GM12875 (cell line): ENCODE results near the gene DENND5B.

ENCODE experiments used
- H3K4me3 ChIP-seq: one replicate; pipeline ENCODE4 v1.5.1; 2011; ENCODE audit warnings: low read depth, low read length, control low read depth
- TF ChIP-seq, protein P1 (sequence below): IDR thresholded peaks from 2 replicates; pipeline ENCODE4 v1.5.1; 2011; ENCODE audit warnings: low read depth, mild to moderate bottlenecking, control low read depth, inconsistent platforms, low read length, moderate library complexity, borderline replicate concordance; ENCODE audit not compliant: insufficient read depth

Gene DENND5B

DNA sequence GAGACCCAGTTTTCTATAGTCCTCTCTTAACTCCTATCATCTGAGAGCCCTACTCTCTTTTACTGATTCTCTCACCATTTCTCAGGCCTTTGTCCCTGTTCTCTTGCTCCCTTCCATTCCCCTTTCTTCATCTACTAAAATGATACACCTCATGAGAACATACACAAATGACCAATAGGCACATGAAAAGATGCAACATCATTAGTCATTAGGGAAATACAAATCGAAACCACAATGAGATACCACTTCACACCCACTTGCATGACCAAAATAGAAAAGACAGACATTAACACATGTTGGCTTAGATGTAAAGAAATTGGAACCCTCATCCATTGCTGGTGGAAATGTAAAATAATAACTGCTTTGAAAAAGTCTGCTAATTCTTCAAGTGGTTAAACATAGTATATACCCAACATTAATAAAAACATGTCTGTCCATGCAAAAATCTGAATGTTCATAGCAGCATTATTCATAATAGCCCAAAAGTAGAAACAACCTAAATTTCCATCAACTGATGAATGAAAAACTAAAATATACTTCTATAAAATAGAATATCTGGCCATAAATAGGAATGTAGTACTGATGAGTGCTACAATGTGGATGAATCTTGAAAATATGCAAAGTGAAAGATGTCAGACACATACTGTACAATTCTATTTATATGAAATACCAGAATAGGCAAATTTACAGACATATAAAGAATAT, 66.0 kb downstream of the DENND5B start:
- H3K4me3 ChIP-seq = no peak overlapping the region
- TF ChIP-seq, protein P1, sequence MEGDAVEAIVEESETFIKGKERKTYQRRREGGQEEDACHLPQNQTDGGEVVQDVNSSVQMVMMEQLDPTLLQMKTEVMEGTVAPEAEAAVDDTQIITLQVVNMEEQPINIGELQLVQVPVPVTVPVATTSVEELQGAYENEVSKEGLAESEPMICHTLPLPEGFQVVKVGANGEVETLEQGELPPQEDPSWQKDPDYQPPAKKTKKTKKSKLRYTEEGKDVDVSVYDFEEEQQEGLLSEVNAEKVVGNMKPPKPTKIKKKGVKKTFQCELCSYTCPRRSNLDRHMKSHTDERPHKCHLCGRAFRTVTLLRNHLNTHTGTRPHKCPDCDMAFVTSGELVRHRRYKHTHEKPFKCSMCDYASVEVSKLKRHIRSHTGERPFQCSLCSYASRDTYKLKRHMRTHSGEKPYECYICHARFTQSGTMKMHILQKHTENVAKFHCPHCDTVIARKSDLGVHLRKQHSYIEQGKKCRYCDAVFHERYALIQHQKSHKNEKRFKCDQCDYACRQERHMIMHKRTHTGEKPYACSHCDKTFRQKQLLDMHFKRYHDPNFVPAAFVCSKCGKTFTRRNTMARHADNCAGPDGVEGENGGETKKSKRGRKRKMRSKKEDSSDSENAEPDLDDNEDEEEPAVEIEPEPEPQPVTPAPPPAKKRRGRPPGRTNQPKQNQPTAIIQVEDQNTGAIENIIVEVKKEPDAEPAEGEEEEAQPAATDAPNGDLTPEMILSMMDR = no peak

GRCh38 chr12:31523306-31523705, 67.6 kb downstream of the DENND5B start:
- no peak overlapping the region for H3K4me3 ChIP-seq
- TF ChIP-seq, protein P1 = no peak

DNA sequence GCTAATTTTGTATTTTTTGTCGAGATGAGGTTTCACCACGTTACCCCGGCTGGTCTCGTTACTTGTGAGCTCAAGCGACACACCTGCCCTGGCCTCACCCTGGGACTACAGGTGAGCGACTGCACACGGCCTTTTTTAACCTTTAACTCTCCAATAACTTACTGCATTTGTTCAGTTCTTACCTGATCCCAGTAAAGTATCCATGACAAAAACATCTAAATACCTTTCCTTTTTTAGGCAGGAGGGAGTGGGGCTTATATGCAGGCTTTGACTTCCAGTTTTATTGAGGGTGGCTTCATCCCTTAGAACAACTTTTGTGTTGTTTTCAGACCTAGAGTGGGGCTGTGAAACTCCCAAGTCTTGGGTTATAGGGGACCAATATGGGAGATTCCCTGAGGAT, 68.3 kb downstream of the DENND5B start:
- TF ChIP-seq, protein P1 = no peak
- H3K4me3 ChIP-seq = no peak overlapping the region

GRCh38 chr12:31521964-31522363, 69.0 kb downstream of the DENND5B start:
- TF ChIP-seq, protein P1 = no peak

GRCh38 chr12:31519511-31519910, 71.4 kb downstream of the DENND5B start:
- TF ChIP-seq, protein P1 = no peak
- H3K4me3 ChIP-seq = no peak overlapping the region

More at GRCh38 chr12:31521964-31522363, 69.0 kb downstream of the DENND5B start:
- H3K4me3 ChIP-seq = no peak overlapping the region

DNA sequence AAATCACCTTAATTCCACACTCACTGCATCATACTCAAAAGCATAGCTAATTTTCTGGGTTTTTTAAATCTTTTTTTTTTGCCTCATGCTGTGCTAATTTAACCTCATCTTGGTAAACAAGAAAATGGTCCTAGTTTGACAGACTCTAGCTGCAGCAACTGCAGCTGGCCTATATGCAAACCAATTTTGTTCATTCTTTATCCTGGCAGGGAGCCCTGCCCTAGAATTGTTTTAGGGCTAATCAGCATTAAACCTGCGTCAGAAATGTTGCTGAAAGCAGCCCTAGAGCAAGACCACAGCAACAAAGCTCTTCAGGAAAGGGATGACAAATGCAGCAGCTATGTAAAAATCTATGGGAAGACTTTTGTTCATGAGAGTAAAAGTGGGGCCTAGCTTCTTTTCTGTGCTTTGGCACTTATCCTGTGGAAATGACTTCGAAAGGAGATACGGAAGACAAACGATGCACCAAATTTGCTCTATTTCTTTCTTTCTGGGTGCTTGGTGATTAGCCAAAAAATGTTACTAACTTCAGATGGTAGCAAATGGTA, 72.2 kb downstream of the DENND5B start:
- H3K4me3 ChIP-seq = no peak overlapping the region
- TF ChIP-seq, protein P1 = no peak

GRCh38 chr12:31517994-31518393, 72.9 kb downstream of the DENND5B start:
- TF ChIP-seq, protein P1 = no peak
- H3K4me3 ChIP-seq = no peak overlapping the region
